ENCODE results near the gene PRCC. TPM values are rescaled to one million over a fixed set of nuclear protein-coding genes. Genes with fewer than 3 reads are reported as not detected.

The PRCC gene
- polyA plus RNA-seq, 1 donor from 2014 or later: 57.3 TPM

GRCh38 chr1:156766298-156767100 lies 836 bp upstream of the PRCC start:
- Mint-ChIP-seq H3K27me3 (no peaks in the 10 kb centered on the region), H3K9me3 (no peaks in the 10 kb centered on the region), H3K4me3 (no peak overlapping the region), H3K36me3 (peaks cover 4% of the 10 kb centered on the region), H3K27ac (peak overlapping the region in 1 of 3 donors; percentile 79), H3K4me1 (peaks cover 18 to 27% (median 22%) of the 10 kb centered on the region in 3 donors)

- Mint-ChIP-seq H3K4me1 (peaks cover 26 to 37% (median 26%) of the 10 kb centered on the region in 3 donors), H3K27me3 (no peaks in the 10 kb centered on the region), H3K36me3 (peaks cover 4% of the 10 kb centered on the region), H3K4me3 (no peak overlapping the region), H3K27ac (peak overlapping the region in 2 of 3 donors; percentile 79), H3K9me3 (peaks cover 0 to 1% (median 0%) of the 10 kb centered on the region in 3 donors)
Measured at GRCh38 chr1:156767879-156768604, 707 bp downstream of the PRCC start.

- Mint-ChIP-seq H3K27ac (peak overlapping the region in 2 of 3 donors; percentile 79), H3K4me1 (peaks cover 30 to 43% (median 32%) of the 10 kb centered on the region in 3 donors), H3K36me3 (peaks cover 5% of the 10 kb centered on the region), H3K9me3 (peaks cover 0 to 1% (median 0%) of the 10 kb centered on the region in 3 donors), H3K4me3 (peak overlapping the region in 1 of 4 donors; percentile 33), H3K27me3 (no peaks in the 10 kb centered on the region)
Measured at GRCh38 chr1:156768610-156769295, 1.4 kb downstream of the PRCC start.

DNA sequence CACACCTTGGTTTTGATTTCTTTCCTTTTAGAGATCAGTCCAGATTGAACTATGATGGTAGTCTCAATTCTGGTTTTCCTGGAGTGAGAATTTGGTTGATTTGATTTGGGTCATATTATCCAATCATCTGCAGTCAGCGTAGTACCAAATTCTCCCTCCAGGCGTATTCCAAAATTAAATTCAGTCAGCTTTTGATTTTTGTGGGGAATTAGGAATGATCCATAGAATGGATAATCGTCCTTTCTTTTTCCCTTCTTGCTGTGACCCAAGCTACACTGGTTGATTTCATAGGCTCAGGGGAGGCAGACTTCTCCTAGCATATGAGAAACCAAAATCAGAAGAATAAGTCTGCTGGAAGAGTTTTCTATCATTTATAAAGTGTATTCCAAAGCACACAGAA lies 4.9 kb downstream of the PRCC start:
- peaks cover 28 to 52% (median 42%) of the 10 kb centered on the region in 3 donors for H3K4me1 Mint-ChIP-seq
- peaks cover 0 to 1% (median 0%) of the 10 kb centered on the region in 3 donors for H3K9me3 Mint-ChIP-seq
- peaks cover 7% of the 10 kb centered on the region for H3K36me3 Mint-ChIP-seq
- no peaks in the 10 kb centered on the region for H3K27me3 Mint-ChIP-seq
- no peak overlapping the region for H3K27ac Mint-ChIP-seq
- H3K4me3 Mint-ChIP-seq: peak overlapping the region in 1 of 4 donors; percentile 48

DNA sequence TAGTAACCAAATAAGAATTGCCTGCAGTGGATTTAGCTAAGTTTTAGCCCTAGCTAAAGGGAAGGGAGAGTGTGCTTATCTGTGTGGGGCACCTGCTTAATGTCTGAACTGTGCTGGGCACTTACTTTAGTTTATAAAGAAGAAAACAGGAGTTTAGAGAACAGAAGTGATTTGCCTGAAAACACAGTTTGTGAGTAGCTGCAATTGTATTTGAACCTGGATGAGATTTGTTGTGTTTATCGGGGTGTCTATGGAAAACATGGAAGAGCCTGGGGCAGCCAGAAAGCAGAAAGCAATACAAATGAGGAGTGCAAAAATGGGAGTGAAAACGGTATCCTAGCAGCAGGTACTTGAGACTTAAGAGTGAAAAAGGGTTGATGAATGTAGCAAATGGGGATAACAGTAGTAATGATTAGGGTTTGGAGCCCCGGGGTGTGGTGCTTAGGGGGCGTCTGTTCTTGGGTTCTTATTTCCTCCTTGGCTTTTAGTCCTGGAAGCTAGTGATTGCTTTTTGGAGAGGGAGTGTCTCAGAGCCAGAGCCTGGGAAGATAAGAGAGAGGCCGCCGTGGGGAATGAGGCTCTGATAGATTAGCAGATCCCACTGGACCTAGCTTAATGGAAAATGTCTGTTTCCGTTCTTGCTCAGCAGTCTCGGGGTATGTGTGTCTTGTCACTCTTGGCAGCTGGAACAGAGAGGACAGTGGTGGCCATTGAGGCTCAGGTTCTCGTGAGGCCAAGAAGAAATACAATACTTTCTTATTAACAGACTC lies 5.6 kb downstream of the PRCC start:
- H3K4me1 Mint-ChIP-seq: peaks cover 34 to 57% (median 47%) of the 10 kb centered on the region in 3 donors
- H3K9me3 Mint-ChIP-seq: peaks cover 0 to 1% (median 0%) of the 10 kb centered on the region in 3 donors
- no peaks in the 10 kb centered on the region for H3K27me3 Mint-ChIP-seq
- peaks cover 7% of the 10 kb centered on the region for H3K36me3 Mint-ChIP-seq
- H3K4me3 Mint-ChIP-seq: peak overlapping the region in 2 of 4 donors; percentile 25 to 48
- H3K27ac Mint-ChIP-seq: no peak overlapping the region

GRCh38 chr1:156773607-156774006 lies 6.3 kb downstream of the PRCC start:
- H3K36me3 Mint-ChIP-seq: peaks cover 7% of the 10 kb centered on the region

GRCh38 chr1:156775799-156776198 lies 8.5 kb downstream of the PRCC start:
- Mint-ChIP-seq H3K27ac (no peak overlapping the region), H3K4me3 (peak overlapping the region in 1 of 4 donors; percentile 52), H3K27me3 (no peaks in the 10 kb centered on the region), H3K36me3 (peaks cover 5% of the 10 kb centered on the region), H3K9me3 (peaks cover 0 to 1% (median 0%) of the 10 kb centered on the region in 3 donors), H3K4me1 (peaks cover 23 to 45% (median 39%) of the 10 kb centered on the region in 3 donors)

More at GRCh38 chr1:156773607-156774006, 6.3 kb downstream of the PRCC start:
- peaks cover 0 to 1% (median 0%) of the 10 kb centered on the region in 3 donors for H3K9me3 Mint-ChIP-seq
- H3K4me3 Mint-ChIP-seq: peak overlapping the region in 1 of 4 donors; percentile 48
- peaks cover 31 to 57% (median 48%) of the 10 kb centered on the region in 3 donors for H3K4me1 Mint-ChIP-seq
- H3K27me3 Mint-ChIP-seq: no peaks in the 10 kb centered on the region
- H3K27ac Mint-ChIP-seq: peak overlapping the region in 1 of 3 donors; percentile 63

GRCh38 chr1:156776942-156777341 lies 9.6 kb downstream of the PRCC start:
- Mint-ChIP-seq H3K4me1 (peaks cover 17 to 38% (median 33%) of the 10 kb centered on the region in 3 donors), H3K36me3 (peaks cover 3% of the 10 kb centered on the region), H3K9me3 (peaks cover 0 to 1% (median 0%) of the 10 kb centered on the region in 3 donors), H3K4me3 (peak overlapping the region in 1 of 4 donors; percentile 13), H3K27ac (peak overlapping the region in 2 of 3 donors; percentile 2 to 75), H3K27me3 (no peaks in the 10 kb centered on the region)

DNA sequence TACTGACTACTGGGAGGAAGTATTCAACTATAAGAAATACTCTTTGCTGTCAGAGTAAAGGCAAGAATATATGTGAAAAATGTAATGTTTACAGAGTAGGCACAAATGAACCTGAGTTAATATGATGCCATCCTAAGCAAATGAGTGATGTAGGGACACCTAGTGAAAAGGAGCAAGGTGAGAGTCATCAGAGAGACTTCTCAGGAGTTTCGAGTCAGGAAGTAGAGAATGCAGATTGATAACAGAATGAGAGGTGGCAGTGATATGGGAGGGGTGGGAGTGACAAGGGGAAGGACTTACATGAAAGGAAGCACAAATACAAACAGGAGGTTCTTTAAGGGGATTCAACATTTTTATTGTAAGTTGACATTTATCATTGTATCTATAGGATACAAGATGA lies 10.2 kb downstream of the PRCC start:
- Mint-ChIP-seq H3K4me1 (peaks cover 16 to 34% (median 29%) of the 10 kb centered on the region in 3 donors), H3K27ac (no peak overlapping the region), H3K36me3 (peaks cover 3% of the 10 kb centered on the region), H3K27me3 (no peaks in the 10 kb centered on the region), H3K4me3 (no peak overlapping the region), H3K9me3 (peaks cover 0 to 1% (median 0%) of the 10 kb centered on the region in 3 donors)

- H3K9me3 Mint-ChIP-seq: no peaks in the 10 kb centered on the region
- no peaks in the 10 kb centered on the region for H3K36me3 Mint-ChIP-seq
- no peak overlapping the region for H3K4me3 Mint-ChIP-seq
- peaks cover 6 to 13% (median 12%) of the 10 kb centered on the region in 3 donors for H3K4me1 Mint-ChIP-seq
- H3K27me3 Mint-ChIP-seq: no peaks in the 10 kb centered on the region
- H3K27ac Mint-ChIP-seq: peak overlapping the region in 1 of 3 donors; percentile 77
Measured at GRCh38 chr1:156781585-156782186, 14.4 kb downstream of the PRCC start.

DNA sequence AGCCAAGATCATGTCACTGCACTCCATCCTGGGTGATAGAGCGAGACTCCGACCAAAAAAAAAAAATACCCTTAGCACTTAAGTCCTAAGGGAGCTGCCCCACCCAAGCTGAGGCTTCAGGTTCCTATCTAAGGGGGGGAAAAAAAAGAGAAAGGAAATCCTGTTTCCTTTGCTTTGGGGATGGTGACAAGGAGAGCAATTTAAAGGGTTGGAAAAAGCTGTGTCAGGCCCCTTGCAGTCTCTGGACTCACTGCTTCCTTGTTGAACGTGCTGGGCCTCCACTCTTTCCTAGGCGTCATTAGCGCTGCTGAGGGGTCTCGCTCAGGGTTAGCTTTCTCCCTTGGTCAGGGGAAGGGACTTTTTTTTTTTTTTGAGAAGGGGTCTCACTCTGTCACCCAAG lies 18.1 kb downstream of the PRCC start:
- H3K27me3 Mint-ChIP-seq: no peaks in the 10 kb centered on the region
- no peak overlapping the region for H3K4me3 Mint-ChIP-seq
- H3K36me3 Mint-ChIP-seq: peaks cover 4% of the 10 kb centered on the region
- peak overlapping the region in 1 of 3 donors; percentile 23 for H3K27ac Mint-ChIP-seq
- no peaks in the 10 kb centered on the region for H3K9me3 Mint-ChIP-seq
- H3K4me1 Mint-ChIP-seq: peaks cover 0 to 1% (median 0%) of the 10 kb centered on the region in 3 donors

DNA sequence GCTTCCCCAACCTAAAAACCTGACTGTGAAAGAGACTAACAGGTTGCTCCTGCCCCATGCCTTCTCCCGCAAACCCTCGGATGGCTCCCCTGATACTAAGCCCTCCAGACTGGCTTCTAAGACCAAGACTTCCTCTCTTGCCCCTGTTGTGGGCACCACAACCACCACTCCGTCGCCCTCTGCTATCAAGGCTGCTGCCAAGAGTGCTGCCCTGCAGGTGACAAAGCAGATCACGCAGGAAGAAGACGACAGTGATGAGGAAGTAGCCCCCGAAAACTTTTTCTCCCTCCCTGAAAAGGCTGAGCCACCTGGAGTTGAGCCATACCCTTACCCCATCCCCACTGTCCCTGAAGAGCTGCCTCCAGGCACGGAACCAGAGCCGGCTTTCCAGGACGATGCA lies 19.3 kb downstream of the PRCC start:
- no peaks in the 10 kb centered on the region for H3K27me3 Mint-ChIP-seq
- H3K9me3 Mint-ChIP-seq: no peaks in the 10 kb centered on the region
- H3K27ac Mint-ChIP-seq: no peak overlapping the region
- H3K4me1 Mint-ChIP-seq: peaks cover 0 to 1% (median 0%) of the 10 kb centered on the region in 3 donors
- no peak overlapping the region for H3K4me3 Mint-ChIP-seq
- peaks cover 4% of the 10 kb centered on the region for H3K36me3 Mint-ChIP-seq

DNA sequence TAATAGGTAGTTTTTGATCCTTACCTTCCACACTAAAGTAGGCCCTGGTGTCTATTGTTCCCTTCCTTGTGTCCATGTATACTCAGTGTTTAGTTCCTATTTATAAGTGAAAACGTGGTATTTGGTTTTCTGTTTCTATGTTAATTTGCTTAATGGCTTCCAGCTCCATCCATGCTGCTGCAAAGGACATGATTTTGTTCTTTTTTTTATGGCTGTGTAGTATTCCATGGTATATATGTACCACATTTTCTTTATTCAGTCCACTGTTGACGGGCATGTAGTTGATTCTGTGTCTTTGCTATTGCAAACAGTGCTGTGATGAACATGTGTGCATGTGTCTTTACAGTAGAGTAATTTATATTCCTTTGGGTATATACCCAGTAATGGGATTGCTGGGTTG lies 20.8 kb downstream of the PRCC start:
- no peak overlapping the region for H3K27ac Mint-ChIP-seq
- H3K4me3 Mint-ChIP-seq: no peak overlapping the region
- peaks cover 5% of the 10 kb centered on the region for H3K36me3 Mint-ChIP-seq
- H3K4me1 Mint-ChIP-seq: no peaks in the 10 kb centered on the region
- no peaks in the 10 kb centered on the region for H3K27me3 Mint-ChIP-seq
- H3K9me3 Mint-ChIP-seq: no peaks in the 10 kb centered on the region
